ENCODE measurements around the gene NEU1.
"Not testable (repeated sequence)": the region's sequence is repeated elsewhere in the genome, so short reads cannot be mapped to it uniquely, and the experiment has no call there.

The NEU1 gene

GRCh38 chr6:31837369-31838113 is 25.1 kb downstream of the NEU1 start:
- no peak for DNase-seq

DNA sequence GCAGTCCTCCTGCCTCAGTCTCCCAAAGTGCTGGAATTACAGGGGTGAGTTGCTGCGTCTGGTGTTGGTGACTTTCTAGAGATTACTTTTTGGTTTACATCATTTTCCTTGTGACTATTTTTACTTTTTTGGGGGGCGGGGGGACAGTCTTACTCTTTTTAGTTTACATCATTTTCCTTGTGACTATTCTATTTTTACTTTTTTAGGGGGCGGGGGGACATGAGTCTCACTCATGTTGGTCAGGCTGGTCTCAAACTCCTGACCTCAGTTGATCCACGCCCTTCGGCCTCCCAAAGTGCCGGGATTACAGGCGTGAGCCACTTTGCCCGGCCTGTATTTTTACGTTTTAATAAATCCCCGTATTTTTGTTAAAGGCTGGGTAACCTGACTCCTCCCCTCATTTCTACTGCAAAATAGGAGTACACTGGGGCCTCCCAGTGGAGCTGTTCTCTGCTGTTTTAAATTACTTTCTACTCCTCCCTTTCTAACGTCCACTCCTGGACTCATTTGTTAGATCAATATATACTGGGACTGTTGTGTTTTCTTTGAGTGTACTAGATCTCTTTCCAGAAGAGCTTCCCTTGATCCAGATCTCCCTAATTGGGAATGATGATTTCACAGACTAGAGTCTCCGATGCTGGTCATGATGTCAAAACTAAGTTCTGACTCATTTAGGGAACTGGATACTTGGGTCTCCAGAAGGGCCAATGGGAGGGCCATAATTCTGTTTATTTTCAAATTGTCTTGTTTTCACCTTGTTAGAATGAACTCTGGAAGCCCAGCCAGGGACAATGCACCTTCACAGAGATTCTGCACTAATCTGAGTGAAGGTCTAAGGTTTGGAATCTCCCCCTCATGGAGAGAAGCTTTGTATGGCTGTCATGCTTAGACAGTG is 25.9 kb downstream of the NEU1 start:
- DNase-seq: no peak

DNA sequence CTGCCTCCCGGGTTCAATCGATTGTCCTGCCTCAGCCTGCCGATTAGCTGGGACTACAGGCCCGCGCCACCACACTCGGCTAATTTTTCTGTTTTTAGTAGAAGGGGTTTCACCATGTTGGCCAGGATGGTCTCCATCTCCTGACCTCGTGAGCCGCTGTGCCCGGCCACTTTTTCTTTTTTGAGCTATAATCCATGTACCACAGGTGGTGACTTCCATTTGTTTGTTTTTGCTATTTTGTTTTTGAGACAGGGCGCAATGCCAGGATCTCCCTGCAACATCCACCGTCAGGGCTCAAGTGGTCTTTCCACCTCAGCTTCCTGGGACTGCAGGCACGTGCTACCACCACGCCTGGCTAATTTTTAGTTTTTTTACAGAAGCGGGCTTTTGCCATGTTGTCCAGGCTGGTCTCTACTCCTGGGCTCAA is 26.6 kb downstream of the NEU1 start:
- DNase-seq: no peak

GRCh38 chr6:31834367-31835250 is 28.0 kb downstream of the NEU1 start:
- DNase-seq: peak; percentile 92

DNA sequence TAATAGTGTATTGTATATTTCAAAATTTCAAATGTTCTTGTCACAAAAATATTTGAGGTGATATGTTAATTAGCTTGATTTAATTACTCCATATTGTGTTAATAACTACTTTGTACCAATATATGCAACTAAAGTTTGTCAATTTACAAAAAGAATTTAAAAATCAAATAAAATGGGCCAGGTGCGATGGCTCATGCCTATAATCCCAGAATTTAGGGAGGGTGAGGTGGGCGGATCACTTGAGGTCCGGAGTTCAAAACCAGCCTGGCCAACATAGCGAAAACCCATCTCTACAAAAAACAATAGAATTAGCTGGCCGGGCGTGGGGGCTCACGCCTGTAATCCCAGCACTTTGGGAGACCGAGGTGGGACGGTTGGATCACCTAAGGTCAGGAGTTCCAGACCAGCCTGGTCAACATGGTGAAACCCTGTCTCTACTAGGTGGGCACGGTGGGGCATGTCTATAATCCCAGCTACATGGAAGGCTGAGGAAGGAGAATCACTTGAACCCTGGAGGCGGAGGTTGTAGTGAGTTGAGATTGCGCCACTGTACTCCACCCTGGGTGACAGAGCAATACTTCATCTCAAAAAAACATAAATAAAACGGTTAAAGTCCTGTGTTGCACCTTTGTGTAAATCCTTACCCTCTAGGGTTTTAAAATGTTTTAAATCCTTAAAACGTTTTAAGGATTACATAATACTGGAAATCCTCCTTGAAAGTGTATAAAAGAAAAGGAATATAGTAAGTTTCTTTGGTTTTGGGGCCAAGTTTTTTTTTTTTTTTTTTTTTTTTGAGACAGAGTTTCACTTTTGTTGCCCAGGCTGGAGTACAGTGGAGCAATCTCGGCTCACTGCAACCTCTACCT is 31.0 kb downstream of the NEU1 start:
- no peak for DNase-seq

DNA sequence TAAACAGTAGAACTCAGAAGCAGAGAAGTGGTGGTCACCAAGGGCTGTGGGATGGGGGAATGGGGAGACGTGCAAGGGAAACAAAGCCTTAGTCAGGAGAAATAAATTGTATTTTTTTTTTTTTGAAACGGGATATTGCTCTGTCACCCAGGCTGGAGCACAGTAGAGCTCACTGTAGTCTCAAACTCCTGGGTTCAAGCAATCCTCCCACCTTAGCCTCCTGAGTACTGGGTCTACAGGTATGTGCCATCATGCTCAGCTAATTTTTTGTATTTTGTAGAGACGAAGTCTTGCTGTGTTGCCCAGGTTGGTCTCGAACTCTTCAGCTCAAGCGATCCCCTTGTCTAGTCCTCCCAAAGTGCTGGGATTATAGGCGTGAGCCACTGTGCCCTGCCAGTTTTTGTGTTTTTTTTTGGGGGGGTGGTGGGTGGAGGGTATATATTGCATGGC is 31.7 kb downstream of the NEU1 start:
- no peak for DNase-seq

GRCh38 chr6:31829633-31830283 is 32.9 kb downstream of the NEU1 start:
- no peak for DNase-seq

GRCh38 chr6:31827286-31828079 is 35.1 kb downstream of the NEU1 start, which contains the start of gene HSPA1B:
Gene HSPA1B, plus strand, starts transcription at chr6:31827738. Its CDS starts 213 bp downstream, at chr6:31827951.
- peak; percentile 97 for DNase-seq

DNA sequence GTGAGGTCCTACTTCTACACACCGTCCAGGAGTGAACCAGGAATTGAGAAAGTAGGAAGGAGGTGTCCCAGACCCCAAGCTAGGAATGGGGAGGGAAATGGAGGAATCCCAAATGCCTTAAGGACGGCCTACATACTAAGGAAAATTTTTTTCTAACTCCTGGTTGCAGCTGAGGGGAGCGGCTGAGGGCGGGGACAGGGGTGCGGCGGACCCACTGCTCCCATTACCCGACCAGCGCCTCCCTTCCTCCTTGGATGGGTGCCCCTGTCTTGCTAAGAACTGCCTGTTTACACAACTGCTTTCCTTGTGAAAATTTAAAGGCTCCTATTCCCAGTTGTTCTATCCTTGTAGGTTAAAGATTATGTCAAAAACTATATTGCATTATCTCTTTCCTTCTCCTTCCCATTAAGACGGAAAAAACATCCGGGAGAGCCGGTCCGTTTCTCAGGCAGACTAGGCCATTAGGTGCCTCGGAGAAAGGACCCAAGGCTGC is 35.8 kb downstream of the NEU1 start:
- DNase-seq: peak; percentile 80

GRCh38 chr6:31825553-31825952 is 37.1 kb downstream of the NEU1 start:
- no peak for DNase-seq

- DNase-seq: not testable (repeated sequence)
Observed at GRCh38 chr6:31823592-31824196, 38.9 kb downstream of the NEU1 start.

DNA sequence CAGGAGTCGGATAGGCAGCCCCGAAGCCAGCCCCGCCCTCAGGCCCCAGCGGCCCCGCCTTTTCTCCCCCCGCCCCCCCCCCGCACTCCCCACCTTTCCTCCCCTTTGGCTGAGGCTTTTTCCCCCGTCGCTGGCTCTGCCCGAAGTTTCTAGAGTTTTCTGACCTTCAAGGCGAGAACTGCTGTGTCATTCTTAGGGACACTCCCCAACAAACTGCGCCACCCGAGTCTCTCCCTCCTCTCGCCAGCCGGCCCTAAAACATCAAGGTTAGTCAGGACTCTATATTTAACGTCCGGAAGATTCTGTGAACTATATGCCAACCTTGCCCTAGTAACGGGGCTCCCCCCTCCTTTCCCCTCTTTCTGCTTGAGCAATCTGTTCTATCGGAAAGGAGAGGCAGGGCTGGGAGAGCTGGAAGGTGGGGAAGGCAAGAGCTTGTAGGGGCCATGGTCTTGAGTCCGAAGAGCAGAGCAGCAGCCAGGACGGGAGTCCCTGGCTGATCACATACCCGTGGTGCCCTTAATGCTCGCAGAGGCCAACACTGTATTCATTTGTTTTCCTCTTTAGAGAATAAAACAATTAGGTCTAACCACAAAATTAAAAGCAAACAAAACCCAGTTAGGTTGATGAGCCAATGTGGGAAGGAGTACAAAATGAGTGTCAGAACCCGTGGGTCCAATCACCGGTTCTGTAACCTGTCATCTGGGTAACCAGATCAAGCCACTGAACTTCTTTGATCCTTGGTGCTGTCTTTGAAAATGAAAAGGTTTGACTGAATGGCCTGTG is 40.4 kb downstream of the NEU1 start:
- peak; percentile 88 for DNase-seq

DNA sequence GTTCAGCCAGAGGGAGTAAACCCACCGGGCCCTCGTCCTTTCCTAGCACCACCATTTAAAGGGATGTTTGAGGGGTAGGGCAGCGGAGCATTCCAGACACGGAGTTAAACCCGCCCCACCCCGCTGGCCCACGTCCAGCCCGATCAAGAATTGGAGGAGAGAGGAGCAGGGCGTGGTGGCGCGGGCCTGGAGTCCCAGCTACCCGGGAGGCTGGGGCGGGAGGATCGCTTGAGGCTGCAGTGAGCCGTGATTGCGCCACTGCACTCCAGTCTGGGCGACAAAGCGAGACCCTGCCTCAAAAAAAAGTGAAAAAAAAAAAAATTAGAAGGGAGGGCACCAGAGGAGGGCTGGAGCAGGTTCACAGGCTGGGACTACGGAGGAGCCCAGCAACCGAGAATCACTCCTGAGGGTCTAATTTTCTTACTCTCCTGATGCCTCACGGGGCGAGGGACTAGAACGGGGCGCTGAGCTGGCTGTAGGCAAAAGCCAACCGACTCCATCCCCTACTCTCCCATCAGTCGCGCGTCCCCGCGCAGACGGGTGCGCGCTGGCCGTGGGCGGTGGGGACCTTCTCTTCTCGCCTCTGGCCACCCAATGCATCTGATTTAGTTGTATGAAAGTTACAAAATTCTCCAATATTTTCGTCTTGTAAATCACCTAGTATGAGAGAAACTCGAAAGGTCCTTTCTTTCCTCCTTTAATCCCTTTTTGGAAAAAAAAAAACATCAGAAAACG is 41.2 kb downstream of the NEU1 start:
- peak; percentile 89 for DNase-seq

DNA sequence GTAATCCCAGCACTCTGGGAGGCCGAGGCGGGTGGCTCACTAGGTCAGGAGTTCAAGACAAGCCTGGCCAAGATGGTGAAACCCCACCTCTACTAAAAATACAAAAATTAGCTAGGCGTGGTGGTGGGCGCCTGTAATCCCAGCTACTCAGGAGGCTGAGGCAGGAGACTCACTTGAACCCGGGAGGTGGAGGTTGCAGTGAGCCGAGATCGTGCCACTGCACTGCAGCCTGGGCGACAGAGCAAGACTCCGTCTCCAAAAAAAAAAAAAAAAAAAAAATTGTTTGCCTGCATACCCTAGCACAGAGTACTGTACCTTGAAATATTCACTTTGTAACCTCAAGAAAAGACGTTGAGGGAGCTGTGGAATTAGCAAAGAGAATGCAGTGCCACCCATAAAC is 42.2 kb downstream of the NEU1 start:
- DNase-seq: not testable (repeated sequence)

GRCh38 chr6:31819871-31820299 is 42.7 kb downstream of the NEU1 start:
- DNase-seq: no peak

DNA sequence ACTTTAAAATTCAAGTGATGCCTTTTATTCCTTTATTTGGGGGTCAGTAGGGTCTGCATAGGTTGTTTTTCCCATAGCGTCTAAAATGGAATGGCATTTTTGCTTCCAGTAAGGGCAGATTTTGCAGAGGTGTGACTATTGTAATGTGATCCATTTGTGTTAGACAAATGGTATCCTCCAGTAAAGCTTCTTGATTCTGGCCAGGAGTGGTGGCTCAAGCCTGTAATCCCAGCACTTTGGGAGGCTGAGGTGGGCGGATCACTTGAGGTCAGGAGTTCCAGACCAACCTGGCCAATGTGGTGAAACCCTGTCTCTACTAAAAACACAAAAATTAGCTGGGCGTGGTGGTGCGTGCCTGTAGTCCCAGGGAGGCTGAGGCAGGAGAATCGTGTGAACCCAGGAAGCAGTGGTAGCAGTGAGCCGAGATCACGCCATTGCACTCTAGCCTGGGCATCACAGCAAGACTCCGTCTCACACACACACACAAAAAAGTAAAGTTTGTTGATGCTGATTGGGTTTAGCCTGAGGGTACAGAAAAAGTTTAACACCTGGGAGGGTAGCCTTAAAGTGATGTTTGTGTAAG is 44.6 kb downstream of the NEU1 start:
- not testable (repeated sequence) for DNase-seq

DNA sequence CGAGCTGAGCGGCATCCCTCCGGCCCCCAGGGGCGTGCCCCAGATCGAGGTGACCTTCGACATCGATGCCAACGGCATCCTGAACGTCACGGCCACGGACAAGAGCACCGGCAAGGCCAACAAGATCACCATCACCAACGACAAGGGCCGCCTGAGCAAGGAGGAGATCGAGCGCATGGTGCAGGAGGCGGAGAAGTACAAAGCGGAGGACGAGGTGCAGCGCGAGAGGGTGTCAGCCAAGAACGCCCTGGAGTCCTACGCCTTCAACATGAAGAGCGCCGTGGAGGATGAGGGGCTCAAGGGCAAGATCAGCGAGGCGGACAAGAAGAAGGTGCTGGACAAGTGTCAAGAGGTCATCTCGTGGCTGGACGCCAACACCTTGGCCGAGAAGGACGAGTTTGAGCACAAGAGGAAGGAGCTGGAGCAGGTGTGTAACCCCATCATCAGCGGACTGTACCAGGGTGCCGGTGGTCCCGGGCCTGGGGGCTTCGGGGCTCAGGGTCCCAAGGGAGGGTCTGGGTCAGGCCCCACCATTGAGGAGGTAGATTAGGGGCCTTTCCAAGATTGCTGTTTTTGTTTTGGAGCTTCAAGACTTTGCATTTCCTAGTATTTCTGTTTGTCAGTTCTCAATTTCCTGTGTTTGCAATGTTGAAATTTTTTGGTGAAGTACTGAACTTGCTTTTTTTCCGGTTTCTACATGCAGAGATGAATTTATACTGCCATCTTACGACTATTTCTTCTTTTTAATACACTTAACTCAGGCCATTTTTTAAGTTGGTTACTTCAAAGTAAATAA is 45.3 kb downstream of the NEU1 start:
- DNase-seq: peak; percentile 80
